ENCODE data around the gene CAPNS2.

The CAPNS2 gene

GRCh38 chr16:55566432-55567175, at the start of gene CAPNS2:
CAPNS2 (plus strand) TSS chr16:55566684; CDS start chr16:55566757, 73 bp downstream.
- H3K27ac ChIP-seq: peak within 1 kb of the TSS in 20 of 21 experiments; percentile 3 to 87 (median 72)
- peak within 1 kb of the TSS; percentile 17 to 45 (median 26) for H3K4me3 ChIP-seq

- Histone ChIP-seq H3K27ac (no peak overlapping the region), H3K4me3 (no peak overlapping the region)
These were observed 44.7 kb upstream of the CAPNS2 start for GRCh38 chr16:55521792-55522191.

- Histone ChIP-seq H3K4me3 (no peak overlapping the region), H3K27ac (peak overlapping the region in 2 of 21 experiments; percentile 22 to 26)
These were observed 40.0 kb upstream of the CAPNS2 start for GRCh38 chr16:55526441-55526840.

DNA sequence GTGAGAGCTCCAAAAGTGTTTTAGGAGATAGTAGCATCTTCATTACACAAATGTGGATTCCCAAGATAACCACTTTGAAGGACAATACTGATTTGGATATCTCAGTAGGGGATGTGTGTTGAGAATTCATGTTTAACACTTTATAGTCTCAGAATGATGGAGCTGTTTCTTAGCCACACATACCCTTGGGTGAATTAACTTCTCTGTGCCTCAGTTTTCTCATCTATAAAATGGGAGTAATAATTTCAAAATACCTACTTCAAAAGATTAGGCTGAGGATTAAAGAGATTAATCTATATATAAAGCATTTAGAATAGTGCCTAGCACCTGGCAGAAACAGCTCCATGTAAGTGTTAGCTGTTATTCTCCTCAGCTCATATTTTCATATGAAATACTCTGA, 38.6 kb upstream of the CAPNS2 start:
- Histone ChIP-seq H3K4me3 (no peak overlapping the region), H3K27ac (peak overlapping the region in 1 of 21 experiments; percentile 26)

- Histone ChIP-seq H3K27ac (no peak overlapping the region), H3K4me3 (no peak overlapping the region)
These were observed 37.5 kb upstream of the CAPNS2 start for GRCh38 chr16:55529018-55529417.

DNA sequence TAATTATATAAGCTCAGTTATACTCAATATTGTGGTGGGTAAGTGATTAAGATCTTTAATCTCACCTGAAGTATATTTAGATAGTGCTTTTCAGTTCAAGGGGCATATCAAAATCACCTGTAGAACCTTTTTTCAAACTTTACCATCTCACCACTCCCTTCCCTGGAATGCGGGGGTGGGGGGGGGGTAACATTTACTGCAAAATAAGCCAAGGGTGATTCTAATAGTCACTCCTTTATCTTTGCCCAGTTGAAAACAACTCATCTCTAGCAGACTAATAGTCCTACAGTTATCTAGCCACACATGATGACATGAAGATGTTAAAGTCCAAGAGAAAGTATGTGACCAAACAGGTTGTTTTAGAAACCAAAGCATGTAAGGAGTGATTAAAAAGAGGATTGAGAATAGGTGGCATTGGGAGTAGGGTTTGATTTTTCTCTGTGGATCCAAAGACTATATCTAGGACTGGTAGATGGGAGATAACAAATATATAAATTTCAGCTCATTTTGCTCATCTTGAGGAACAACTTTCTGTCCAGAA, 36.1 kb upstream of the CAPNS2 start:
- no peak overlapping the region for H3K27ac ChIP-seq
- no peak overlapping the region for H3K4me3 ChIP-seq

DNA sequence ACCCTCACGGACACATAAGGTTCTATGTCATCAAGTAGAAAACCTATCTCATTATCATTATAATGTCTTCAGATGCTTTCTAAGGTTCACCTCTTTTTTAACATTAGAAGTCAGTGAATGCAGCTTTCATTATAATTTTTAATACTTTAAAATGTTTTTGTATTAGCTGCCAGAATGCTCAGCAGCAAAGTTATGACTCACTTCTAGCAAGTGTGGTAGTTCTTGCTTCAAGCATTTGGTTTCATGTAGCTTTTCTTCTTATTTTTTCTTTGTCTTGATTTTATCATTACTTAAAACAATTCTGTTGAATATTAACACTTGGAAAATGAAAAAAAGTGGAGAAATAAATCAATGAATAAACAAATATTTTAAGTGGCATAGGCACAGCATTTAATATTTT, 34.3 kb upstream of the CAPNS2 start:
- Histone ChIP-seq H3K4me3 (no peak overlapping the region), H3K27ac (no peak overlapping the region)

- no peak overlapping the region for H3K27ac ChIP-seq
- no peak overlapping the region for H3K4me3 ChIP-seq
These were observed 31.7 kb upstream of the CAPNS2 start for GRCh38 chr16:55534756-55535155.

DNA sequence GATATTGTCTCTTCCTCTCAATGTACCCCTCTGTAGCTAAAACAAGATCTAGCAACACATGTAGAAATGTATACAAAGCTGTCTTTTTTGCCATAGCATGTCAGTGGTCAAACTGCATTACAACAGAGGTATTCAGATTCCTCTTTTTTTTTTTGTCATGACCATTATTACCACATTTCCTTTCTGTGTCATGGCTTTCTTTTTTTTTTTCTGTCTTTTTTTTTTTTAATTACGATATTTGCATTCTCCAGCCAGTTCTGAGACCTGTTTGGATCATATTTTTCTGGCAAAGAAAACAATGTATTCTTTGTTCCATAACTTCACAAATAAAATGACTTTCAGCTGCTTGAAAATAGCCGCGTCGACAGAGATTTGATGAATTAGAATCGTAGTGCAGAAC, 27.4 kb upstream of the CAPNS2 start:
- Histone ChIP-seq H3K27ac (no peak overlapping the region), H3K4me3 (no peak overlapping the region)

DNA sequence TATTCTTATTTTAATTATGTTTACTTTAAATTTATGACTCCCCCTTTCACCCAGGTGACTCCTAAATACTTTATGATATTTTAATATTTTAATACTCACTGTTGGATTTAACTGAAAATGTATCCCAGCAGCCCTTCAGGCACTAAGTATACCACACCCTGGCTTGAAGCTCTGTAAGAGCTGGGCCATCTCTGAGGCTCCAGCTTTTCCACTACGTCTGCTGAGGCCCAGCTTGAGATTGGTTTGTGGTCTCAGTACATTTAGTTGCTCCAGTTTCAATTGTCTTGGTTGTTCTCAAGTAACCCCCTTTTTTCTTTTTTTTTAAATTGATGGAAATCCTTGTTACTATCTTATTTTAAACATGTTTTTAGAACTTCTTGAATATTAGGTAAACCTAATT, 27.0 kb upstream of the CAPNS2 start:
- Histone ChIP-seq H3K4me3 (no peak overlapping the region), H3K27ac (no peak overlapping the region)

DNA sequence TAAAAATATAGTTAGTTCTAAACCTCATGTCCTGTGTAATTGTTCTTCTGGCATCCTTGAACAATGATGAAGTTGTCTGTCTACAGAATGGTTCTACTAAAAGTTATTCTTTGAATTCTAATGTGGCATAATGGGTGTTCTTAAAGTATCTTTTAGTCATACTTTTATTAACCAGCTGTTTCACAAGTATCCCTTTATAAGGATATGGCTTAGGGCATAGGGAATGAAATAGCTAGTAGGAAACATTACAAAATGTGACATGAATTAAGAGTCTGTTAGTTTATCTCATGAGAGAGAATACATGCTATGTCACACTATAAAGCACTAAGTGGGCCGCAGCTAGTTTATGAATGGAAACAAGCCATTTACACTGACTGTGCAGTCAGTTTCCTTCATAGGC, 26.3 kb upstream of the CAPNS2 start:
- no peak overlapping the region for H3K27ac ChIP-seq
- H3K4me3 ChIP-seq: no peak overlapping the region

DNA sequence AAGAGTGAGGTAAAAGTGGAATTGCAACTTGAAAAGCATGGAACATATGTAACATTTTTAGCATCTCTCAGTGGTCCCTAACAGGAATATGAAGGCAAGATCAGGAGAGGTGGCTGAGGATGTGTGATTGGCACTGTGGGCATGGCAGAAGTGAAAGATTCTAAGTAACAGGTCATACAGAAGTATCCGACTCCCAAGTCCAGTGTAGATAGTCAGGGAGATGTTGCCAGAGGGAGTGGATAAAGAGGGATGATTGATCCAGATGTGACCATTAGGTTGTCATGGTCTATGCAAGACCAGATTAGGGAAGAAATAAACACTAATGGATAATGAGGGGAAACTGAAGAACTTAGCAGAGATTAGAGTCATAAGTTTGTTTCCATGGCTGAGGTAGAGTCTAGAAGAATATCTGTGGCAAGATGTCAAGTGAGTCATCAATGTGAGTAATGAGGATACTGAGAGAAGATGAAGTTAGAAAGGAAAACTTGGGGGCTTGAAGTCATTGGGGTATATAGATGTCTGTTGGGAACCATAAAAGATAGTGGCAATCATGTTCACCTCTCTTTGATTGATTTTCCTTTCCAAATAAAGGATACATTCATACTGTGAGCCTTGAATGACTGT, 23.9 kb upstream of the CAPNS2 start:
- Histone ChIP-seq H3K27ac (no peak overlapping the region), H3K4me3 (no peak overlapping the region)

- H3K27ac ChIP-seq: no peak overlapping the region
- no peak overlapping the region for H3K4me3 ChIP-seq
These were observed 23.0 kb upstream of the CAPNS2 start for GRCh38 chr16:55543472-55543871.

DNA sequence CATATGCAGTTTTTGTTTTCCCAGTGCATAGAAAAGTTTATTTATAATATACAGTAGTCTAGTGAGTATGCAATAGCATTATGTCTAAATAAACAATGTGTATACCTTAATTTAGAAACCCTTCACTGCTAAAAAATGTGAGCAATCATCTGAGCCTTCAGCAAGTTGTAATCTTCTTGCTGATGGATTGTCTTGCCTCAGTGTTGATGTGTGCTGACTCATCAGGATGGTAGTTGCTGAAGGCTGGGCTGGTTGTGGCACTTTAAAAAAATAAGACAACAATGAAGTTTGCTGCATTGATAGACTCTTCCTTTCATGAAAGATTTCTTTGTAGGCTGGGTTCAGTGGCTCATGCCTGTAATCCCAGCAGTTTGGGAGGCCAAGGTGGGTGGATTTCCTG, 13.9 kb upstream of the CAPNS2 start:
- Histone ChIP-seq H3K27ac (no peak overlapping the region), H3K4me3 (no peak overlapping the region)

DNA sequence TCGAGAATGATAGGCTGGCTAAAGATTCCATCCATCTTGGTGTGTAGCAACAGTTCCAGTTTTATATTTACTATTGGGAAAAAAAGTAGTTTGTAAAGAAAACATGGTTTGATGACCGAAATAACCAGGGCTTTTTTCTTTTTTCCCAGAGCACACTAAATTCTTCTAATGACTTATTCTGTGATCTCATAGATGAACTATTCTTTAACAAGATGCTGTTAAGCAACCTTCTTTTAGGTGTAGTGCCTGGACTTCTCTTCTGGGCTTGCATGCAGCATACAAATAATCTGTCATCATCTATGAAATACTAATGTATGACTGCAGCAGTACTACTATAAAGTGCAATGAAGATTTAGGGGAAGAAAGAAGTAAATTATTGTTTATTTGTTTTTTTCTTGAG, 11.0 kb upstream of the CAPNS2 start:
- no peak overlapping the region for H3K27ac ChIP-seq
- no peak overlapping the region for H3K4me3 ChIP-seq

DNA sequence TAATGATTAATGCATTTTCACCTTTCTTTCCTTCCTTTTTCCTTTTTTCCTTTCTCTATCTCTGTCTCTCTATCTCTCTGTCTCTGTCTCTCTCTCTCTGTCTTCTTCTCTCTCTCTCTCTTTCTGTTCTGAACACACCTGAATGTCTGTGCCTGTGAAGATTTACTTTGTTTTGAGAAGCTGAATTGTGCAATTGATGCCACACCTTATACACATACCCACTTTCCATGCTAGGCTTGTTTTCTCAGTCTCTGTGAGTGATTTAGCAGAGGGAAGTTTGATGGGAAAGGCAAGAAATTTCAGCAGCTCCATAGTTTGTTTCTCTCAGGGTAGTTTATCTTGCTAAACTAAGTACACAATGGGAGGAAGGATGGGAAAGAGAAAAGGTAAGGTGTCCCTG, 9.3 kb upstream of the CAPNS2 start:
- Histone ChIP-seq H3K27ac (peak overlapping the region in 15 of 21 experiments; percentile 0 to 77 (median 56)), H3K4me3 (no peak overlapping the region)

GRCh38 chr16:55559233-55559632, 7.3 kb upstream of the CAPNS2 start:
- Histone ChIP-seq H3K4me3 (no peak overlapping the region), H3K27ac (peak overlapping the region in 13 of 21 experiments; percentile 3 to 73 (median 39))

GRCh38 chr16:55559933-55560516, 6.5 kb upstream of the CAPNS2 start:
- no peak overlapping the region for H3K4me3 ChIP-seq
- peak overlapping the region in 8 of 21 experiments; percentile 2 to 71 (median 48) for H3K27ac ChIP-seq

- peak overlapping the region in 1 of 21 experiments; percentile 7 for H3K27ac ChIP-seq
- H3K4me3 ChIP-seq: no peak overlapping the region
These were observed 5.1 kb upstream of the CAPNS2 start for GRCh38 chr16:55561319-55561848.

DNA sequence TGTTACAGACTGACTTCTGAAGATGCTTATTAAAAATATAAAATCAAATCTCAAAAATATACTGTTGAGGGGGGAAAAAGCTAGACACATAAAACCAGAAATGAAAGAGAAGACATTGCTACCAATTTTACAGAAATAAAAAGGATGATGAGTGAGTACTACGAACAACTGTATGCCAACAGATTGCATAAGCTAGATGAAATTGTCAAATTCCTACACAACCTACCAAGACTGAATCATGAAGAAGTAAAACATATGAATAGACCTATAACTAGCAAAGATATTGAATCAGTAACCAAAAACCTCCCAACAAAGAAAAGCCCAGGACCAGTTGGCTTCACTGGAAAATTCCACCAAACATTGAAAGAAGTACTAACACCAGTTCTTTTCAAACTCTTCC, 3.5 kb upstream of the CAPNS2 start:
- Histone ChIP-seq H3K4me3 (no peak overlapping the region), H3K27ac (peak overlapping the region in 2 of 21 experiments; percentile 41 to 55)

Measured in skin epidermis (tissue), 12 donors.